Suppressor macrophage treated with lipopolysaccharide for 4 hours (primary cell): ENCODE data around the gene LCLAT1.

Source experiments
- DNase-seq: peaks from one replicate; pipeline ENCODE4 v3.0.0-alpha.2; 2020

The LCLAT1 gene

GRCh38 chr2:30424231-30424630 is 22.8 kb upstream of the LCLAT1 start:
- no peak for DNase-seq

- DNase-seq = no peak
Observed at GRCh38 chr2:30425326-30425725, 21.7 kb upstream of the LCLAT1 start.

- no peak for DNase-seq
Observed at GRCh38 chr2:30427606-30428347, 19.3 kb upstream of the LCLAT1 start.

- no peak for DNase-seq
Observed at GRCh38 chr2:30428348-30428662, 18.7 kb upstream of the LCLAT1 start.

- DNase-seq = no peak
Observed at GRCh38 chr2:30428827-30429461, 18.1 kb upstream of the LCLAT1 start.

- DNase-seq = no peak
Observed at GRCh38 chr2:30433541-30434299, 13.3 kb upstream of the LCLAT1 start.

- DNase-seq = no peak
Observed at GRCh38 chr2:30434708-30435107, 12.3 kb upstream of the LCLAT1 start.

- peak; percentile 34 for DNase-seq
Observed at GRCh38 chr2:30436859-30437435, 10.1 kb upstream of the LCLAT1 start.

- no peak for DNase-seq
Observed at GRCh38 chr2:30437809-30438548, 9.1 kb upstream of the LCLAT1 start.

- peak; percentile 17 for DNase-seq
Observed at GRCh38 chr2:30439296-30439695, 7.8 kb upstream of the LCLAT1 start.

- no peak for DNase-seq
Observed at GRCh38 chr2:30439879-30440278, 7.2 kb upstream of the LCLAT1 start.

GRCh38 chr2:30441023-30441422 is 6.0 kb upstream of the LCLAT1 start:
- DNase-seq = no peak

GRCh38 chr2:30443081-30443480 is 4.0 kb upstream of the LCLAT1 start:
- DNase-seq = no peak

- DNase-seq = peak; percentile 30
Observed at GRCh38 chr2:30444273-30444672, 2.8 kb upstream of the LCLAT1 start.

- DNase-seq = no peak
Observed at GRCh38 chr2:30445266-30445821, 1.7 kb upstream of the LCLAT1 start.

- no peak for DNase-seq
Observed at GRCh38 chr2:30446602-30447148, 371 bp upstream of the LCLAT1 start.

- no peak for DNase-seq
Observed at GRCh38 chr2:30448308-30448707, 1.3 kb downstream of the LCLAT1 start.

GRCh38 chr2:30448866-30449265 is 1.8 kb downstream of the LCLAT1 start:
- no peak for DNase-seq

GRCh38 chr2:30450025-30450424 is 3.0 kb downstream of the LCLAT1 start:
- DNase-seq = no peak

GRCh38 chr2:30453498-30453897 is 6.5 kb downstream of the LCLAT1 start:
- DNase-seq = no peak

- no peak for DNase-seq
Observed at GRCh38 chr2:30454571-30454970, 7.5 kb downstream of the LCLAT1 start.

GRCh38 chr2:30455114-30455738 is 8.2 kb downstream of the LCLAT1 start:
- DNase-seq = no peak
